HG02970 (cell line): ENCODE data around the gene B4GALT4.
"Not testable (repeated sequence)": the region's sequence is repeated elsewhere in the genome, so short reads cannot be mapped to it uniquely, and the experiment has no call there.

Source experiments
- ATAC-seq: cut with Tn5 transposase; IDR thresholded peaks from one replicate; pipeline ENCODE4 v1.9.1; 2021; ENCODE audit warnings: mild to moderate bottlenecking, moderate library complexity, moderate number of reproducible peaks; ENCODE audit not compliant: unreplicated experiment, low FRiP score

Gene B4GALT4

GRCh38 chr3:119206611-119207511 lies 33.8 kb downstream of the B4GALT4 start:
- ATAC-seq = no peak

DNA sequence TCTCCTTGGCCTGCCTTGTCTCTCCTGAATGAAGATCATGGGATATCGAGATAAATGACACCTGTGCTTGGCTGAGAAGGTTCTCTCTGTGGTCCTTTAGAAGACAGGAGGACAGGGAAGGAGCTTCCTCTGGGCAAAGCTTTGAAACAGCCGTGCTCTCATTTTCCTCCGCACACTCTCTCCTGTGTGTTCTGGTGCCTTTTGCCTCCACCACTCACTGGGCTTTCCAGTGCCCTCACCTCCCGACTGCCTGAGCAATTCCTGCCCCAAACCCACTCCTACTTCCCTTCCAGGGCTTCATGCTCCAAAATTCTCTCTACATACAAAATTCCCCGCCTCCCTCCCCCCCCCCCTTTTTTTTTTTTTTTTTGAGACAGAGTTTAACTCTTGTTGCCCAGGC lies 35.0 kb downstream of the B4GALT4 start:
- ATAC-seq = no peak

DNA sequence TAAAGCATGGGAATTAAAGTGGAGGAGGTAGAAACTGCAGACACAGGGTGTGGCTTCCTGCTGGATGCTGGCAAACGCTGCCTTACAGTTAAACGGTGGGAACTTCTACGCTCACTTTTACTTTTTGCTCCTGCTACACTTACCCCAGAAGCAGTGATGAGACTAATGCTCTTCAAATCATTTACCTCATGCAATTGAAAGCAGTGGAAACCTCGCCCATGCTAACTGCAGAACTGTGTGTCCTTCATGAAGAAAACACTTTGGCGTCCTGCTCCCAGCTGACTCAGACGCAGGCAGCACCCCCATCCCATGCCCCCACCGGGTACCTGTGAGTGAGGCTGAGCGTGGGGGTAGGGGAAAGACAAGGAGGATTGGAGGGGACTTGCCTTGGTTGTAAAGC lies 35.5 kb downstream of the B4GALT4 start:
- no peak for ATAC-seq

DNA sequence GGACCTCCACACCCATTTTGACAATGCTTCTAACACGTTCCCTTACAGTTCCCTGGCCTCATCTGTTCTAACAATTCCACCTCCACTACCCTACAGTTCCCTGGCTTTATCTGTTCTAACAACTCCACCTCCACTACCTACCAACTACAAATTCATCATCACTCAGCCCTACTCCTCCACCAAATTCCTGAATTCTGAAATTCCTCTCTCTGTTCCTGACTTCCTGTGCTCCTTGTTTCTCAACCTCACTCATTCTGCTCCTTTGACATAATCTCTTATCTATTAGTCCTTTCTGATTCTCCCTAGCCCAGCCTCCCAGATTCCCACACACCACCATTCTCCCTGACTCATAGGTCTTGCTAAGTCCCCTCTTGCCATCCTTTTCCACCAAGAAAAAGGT lies 44.8 kb downstream of the B4GALT4 start:
- ATAC-seq = no peak

GRCh38 chr3:119195151-119195476 lies 45.6 kb downstream of the B4GALT4 start:
- no peak for ATAC-seq

DNA sequence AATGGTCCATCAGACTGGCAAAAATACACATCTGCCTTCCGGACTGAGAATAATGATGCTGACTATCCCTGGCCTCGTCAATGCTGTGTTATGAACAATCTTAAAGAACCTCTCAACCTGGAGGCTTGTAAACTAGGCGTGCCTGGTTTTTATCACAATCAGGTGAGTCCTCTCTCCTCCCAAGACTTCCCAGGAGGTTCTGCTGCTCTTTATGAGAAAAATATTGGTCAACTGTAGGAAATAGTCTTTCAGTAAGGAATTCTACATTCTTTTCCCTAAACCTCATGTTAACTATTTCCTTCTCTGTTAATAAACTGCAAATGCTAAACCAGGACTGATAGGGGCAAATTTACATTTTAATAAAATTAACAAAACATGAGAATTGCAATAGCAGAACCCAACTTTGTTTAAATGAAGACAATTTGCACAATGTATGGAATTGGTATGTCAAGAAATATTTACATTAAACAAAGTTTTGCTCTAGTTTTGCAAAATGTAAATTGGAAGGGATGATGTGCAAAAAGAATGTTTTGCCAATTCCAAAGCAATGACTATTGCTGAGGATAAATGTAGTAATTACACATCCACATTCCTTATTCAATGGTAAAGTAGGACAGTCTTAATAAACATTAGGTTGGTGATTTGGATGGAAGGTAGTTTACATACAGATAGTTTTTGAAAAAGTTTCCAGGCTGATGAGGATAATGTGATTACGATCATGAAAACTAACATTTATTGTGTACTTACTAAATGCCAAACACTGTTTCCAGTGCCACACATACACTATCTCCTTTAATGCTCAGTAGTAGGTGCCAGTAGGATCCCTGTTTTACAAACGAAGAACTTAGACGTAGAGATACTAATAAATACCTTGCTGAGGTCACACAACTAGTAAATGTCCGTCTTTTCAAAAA lies 46.2 kb downstream of the B4GALT4 start:
- ATAC-seq = no peak

- no peak for ATAC-seq
Measured at GRCh38 chr3:119191800-119192199, 48.9 kb downstream of the B4GALT4 start.

GRCh38 chr3:119187266-119187665 lies 53.4 kb downstream of the B4GALT4 start:
- ATAC-seq = no peak

DNA sequence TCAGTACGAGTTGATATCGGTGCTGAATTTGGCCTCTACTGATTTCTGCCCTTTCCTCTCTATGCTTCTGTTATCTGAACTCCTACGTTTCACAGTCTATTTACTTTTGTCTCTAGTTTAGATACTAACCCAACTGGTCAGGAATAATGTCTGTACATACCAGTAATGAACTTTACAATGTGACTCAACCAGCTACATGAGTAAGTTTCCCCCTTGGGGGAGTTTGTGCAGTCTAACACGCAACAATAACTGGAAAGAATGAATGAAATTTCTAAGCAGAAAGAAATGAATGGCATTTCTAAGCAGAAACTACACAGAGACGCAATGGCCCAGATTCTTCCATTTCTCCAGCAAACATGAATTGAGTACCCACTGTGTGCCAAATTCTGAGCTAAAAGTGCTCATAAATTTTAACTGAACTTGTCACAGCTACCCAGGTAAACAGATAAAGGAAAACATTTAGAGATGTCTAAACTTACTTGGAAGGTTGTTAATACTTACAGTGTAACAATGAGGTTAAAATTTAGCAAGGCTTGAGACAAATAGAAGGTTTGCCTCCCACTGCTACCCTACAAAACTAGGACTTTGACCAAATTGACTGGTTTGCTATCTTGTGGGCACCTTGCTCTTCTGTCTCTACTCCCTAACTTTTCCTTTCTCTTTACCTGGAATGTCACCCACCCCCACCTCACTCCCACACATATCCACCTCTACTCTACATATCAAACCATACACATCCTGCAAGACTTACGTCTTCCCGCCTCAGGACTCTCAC lies 55.7 kb downstream of the B4GALT4 start:
- ATAC-seq = no peak

DNA sequence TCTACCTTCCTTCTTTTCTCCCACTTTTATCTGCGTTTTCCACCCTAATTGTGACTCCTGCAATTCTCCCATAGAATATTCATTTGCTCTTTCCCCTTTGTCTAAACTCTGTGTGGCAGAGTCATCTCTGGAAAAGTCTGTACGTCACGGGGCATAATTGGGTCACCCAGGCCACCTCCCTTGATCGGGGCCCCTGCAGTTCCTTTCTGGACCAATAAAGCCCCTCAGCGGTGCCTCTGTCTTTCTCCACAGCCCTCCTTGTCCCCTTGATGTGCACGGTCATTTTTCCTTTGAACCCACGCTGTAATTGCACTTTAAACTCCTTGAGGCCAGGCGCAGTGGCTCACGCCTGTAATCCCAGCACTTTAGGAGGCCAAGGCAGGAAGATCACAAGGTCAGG lies 56.6 kb downstream of the B4GALT4 start:
- ATAC-seq = no peak

- ATAC-seq = no peak
Measured at GRCh38 chr3:119181765-119182164, 58.9 kb downstream of the B4GALT4 start.

GRCh38 chr3:119177321-119177720 lies 63.4 kb downstream of the B4GALT4 start:
- no peak for ATAC-seq

DNA sequence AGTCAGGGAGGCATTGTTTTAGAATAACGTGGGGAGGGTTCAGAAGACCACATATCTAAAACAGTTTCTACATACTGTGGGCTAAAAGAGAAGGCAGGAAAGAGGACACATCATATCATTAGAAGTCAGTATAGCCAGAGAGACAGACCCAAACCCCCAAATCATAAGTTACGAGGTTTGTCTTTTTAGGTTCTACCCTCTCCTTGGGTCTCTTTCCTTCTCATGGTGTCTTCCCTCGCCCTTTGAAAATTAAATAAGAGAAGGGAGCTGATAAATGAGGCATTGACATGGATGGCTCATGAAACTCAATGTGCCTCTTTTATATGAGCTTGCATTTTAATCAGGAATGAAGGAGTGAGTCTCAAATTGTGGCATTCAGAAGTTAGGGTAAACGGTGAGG lies 63.9 kb downstream of the B4GALT4 start:
- ATAC-seq = no peak

- no peak for ATAC-seq
Measured at GRCh38 chr3:119175872-119176756, 64.6 kb downstream of the B4GALT4 start.

DNA sequence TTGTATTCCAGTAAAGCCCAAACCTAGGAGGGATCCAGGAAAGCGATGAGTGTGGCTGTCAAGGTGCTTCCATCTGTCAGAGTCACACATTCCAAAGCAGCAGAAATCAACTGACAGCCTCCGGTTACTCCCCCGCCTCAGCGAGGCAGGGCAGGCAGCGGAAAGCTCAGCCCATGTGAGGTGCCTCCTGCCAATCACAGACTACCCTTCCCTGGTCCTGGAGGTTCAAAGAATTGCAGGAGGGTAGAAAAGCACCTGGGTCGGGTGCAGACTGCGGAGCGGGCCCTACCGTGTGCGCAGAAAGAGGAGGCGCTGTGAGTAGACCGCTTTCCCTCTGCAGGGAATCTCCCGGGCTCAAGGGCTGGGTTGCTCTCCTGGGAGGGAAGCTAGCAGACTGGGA lies 67.4 kb downstream of the B4GALT4 start, which contains the start of gene UPK1B:
Gene UPK1B (plus strand): TSS at position 274 of the 400 bp plus-strand sequence. CDS start 13,144 bp downstream, outside the sequence.
- no peak for ATAC-seq

- no peak for ATAC-seq
Measured at GRCh38 chr3:119170821-119171220, 69.9 kb downstream of the B4GALT4 start.

DNA sequence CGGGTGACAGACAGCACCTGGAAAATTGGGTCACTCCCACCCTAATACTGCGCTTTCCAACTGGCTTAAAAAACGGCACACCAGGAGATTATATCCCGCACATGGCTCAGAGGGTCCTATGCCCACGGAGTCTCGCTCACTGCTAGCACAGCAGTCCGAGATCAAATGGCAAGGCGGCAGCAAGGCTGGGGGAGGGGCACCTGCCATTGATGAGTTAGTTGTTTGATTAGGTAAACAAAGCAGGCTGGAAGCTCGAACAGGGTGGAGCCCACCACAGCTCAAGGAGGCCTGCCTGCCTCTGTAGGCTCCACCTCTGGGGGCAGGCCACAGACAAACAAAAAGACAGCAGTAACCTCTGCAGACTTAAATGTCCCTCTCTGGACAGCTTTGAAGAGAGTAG lies 75.9 kb downstream of the B4GALT4 start:
- not testable (repeated sequence) for ATAC-seq
